C4-2B (cell line): ENCODE measurements around the gene UBR2.
"Not testable (repeated sequence)": the region's sequence is repeated elsewhere in the genome, so short reads cannot be mapped to it uniquely, and the experiment has no call there.

Experiments
- ZFX ChIP-seq: fragments of 450-650 bp; IDR thresholded peaks from 2 replicates; pipeline ENCODE4 v1.6.1; 2017
- TF ChIP-seq, protein P1 (sequence below): fragments of 450-650 bp; conservative IDR thresholded peaks from 2 replicates; pipeline ENCODE4 v1.5.1; 2017; ENCODE audit warnings: mild to moderate bottlenecking

DNA sequence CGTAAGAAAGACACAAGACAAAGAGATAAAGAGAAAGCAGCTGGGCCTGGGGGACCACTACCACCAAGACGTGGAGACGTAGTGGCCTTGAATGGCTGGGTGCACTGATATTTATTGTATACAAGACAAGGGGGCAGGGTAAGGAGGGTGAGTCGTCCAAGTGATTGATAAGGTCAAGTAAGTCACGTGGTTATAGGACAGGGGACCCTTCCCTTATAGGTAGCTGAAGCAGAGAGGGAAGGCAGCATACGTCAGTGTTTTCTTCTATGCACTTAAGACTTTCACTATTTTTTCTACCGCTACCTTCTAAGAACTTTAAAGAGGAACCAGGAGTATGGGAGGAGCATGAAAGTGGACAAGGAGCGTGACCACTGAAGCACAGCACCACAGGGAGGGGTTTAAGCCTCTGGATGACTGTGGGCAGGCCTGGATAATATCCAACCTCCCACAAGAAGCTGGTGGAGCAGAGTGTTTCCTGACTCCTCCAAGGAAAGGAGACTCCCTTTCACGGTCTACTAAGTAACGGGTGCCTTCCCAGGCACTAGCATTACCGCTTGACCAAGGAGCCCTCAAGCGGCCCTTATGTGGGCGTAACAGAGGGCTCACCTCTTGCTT, 170.1 kb downstream of the UBR2 start:
- TF ChIP-seq, protein P1, sequence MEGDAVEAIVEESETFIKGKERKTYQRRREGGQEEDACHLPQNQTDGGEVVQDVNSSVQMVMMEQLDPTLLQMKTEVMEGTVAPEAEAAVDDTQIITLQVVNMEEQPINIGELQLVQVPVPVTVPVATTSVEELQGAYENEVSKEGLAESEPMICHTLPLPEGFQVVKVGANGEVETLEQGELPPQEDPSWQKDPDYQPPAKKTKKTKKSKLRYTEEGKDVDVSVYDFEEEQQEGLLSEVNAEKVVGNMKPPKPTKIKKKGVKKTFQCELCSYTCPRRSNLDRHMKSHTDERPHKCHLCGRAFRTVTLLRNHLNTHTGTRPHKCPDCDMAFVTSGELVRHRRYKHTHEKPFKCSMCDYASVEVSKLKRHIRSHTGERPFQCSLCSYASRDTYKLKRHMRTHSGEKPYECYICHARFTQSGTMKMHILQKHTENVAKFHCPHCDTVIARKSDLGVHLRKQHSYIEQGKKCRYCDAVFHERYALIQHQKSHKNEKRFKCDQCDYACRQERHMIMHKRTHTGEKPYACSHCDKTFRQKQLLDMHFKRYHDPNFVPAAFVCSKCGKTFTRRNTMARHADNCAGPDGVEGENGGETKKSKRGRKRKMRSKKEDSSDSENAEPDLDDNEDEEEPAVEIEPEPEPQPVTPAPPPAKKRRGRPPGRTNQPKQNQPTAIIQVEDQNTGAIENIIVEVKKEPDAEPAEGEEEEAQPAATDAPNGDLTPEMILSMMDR = not testable (repeated sequence)
- TF ChIP-seq ZFX = not testable (repeated sequence)
